SK-N-SH treated with all-trans-retinoic acid at 6 μM for 48 hours (cell line): ENCODE data around the gene KRTAP20-1.

Experiments used
- ATAC-seq: fragments of 200-7000 bp; cut with Tn5 transposase; 3 replicates; pipeline ENCODE4 v1.9.1; 2020; ENCODE audit warnings: mild to moderate bottlenecking, moderate library complexity
- ARNTL ChIP-seq: fragments of 450-650 bp; formaldehyde crosslinking; IDR thresholded peaks from 2 replicates; pipeline ENCODE4 v1.5.0; 2020; ENCODE audit warnings: low read depth, mild to moderate bottlenecking, moderate library complexity, borderline replicate concordance
- BACH2 ChIP-seq: fragments of 250-450 bp; sonication (Bioruptor Pico); IDR thresholded peaks from 2 replicates; pipeline ENCODE4 v1.9.0; 2021; ENCODE audit warnings: mild to moderate bottlenecking, borderline replicate concordance
- CREB5 ChIP-seq: fragments of 250-450 bp; sonication (Bioruptor Pico); IDR thresholded peaks from 2 replicates; pipeline ENCODE4 v1.5.1; 2020; ENCODE audit warnings: low read depth, mild to moderate bottlenecking, moderate library complexity
- CSDC2 ChIP-seq: fragments of 250-450 bp; sonication (Bioruptor Pico); IDR thresholded peaks from 2 replicates; pipeline ENCODE4 v1.5.0; 2020; ENCODE audit warnings: mild to moderate bottlenecking, moderate library complexity
- CSRNP3 ChIP-seq: fragments of 250-450 bp; sonication (Bioruptor Pico); IDR thresholded peaks from 2 replicates; pipeline ENCODE4 v1.5.1; 2021; ENCODE audit warnings: mild to moderate bottlenecking, moderate library complexity
- ESRRG ChIP-seq: fragments of 250-450 bp; sonication (Bioruptor Pico); IDR thresholded peaks from 2 replicates; pipeline ENCODE4 v1.6.1; 2021; ENCODE audit warnings: mild to moderate bottlenecking
- GLIS3 ChIP-seq: fragments of 250-450 bp; sonication (Bioruptor Pico); IDR thresholded peaks from 2 replicates; pipeline ENCODE4 v1.5.0; 2020; ENCODE audit warnings: mild to moderate bottlenecking, moderate library complexity
- ISL1 ChIP-seq: fragments of 250-450 bp; sonication (Bioruptor Pico); IDR thresholded peaks from 2 replicates; pipeline ENCODE4 v2.1.2; 2022; ENCODE audit warnings: mild to moderate bottlenecking, moderate library complexity
- OSR1 ChIP-seq: fragments of 250-450 bp; sonication (Bioruptor Pico); IDR thresholded peaks from 2 replicates; pipeline ENCODE4 v1.8.0; 2022; ENCODE audit warnings: moderate library complexity, mild to moderate bottlenecking, inconsistent platforms
- PATZ1 ChIP-seq: fragments of 250-450 bp; sonication (Bioruptor Pico); IDR thresholded peaks from 2 replicates; pipeline ENCODE4 v1.8.0; 2020; ENCODE audit warnings: mild to moderate bottlenecking, moderate library complexity, borderline replicate concordance
- PPARA ChIP-seq: fragments of 250-450 bp; sonication (Bioruptor Pico); IDR thresholded peaks from 2 replicates; pipeline ENCODE4 v1.5.0; 2020; ENCODE audit warnings: mild to moderate bottlenecking, borderline replicate concordance
- RARB ChIP-seq: fragments of 250-450 bp; sonication (Bioruptor Pico); IDR thresholded peaks from 2 replicates; pipeline ENCODE4 v1.8.0; 2021; ENCODE audit warnings: mild to moderate bottlenecking, moderate library complexity
- SNAI2 ChIP-seq: fragments of 250-450 bp; sonication (Bioruptor Pico); IDR thresholded peaks from 2 replicates; pipeline ENCODE4 v1.5.0; 2020; ENCODE audit warnings: mild to moderate bottlenecking, moderate library complexity
- TOX ChIP-seq: fragments of 250-450 bp; sonication (Bioruptor Pico); IDR thresholded peaks from 2 replicates; pipeline ENCODE4 v1.8.0; 2021; ENCODE audit warnings: mild to moderate bottlenecking, moderate library complexity, borderline replicate concordance
- ZC3H10 ChIP-seq: fragments of 250-450 bp; sonication (Bioruptor Pico); IDR thresholded peaks from 2 replicates; pipeline ENCODE4 v1.5.1; 2021; ENCODE audit warnings: mild to moderate bottlenecking, moderate library complexity
- ZFP3 ChIP-seq: fragments of 250-450 bp; sonication (Bioruptor Pico); IDR thresholded peaks from 2 replicates; pipeline ENCODE4 v1.5.0; 2020; ENCODE audit warnings: mild to moderate bottlenecking, moderate library complexity
- ZFP30 ChIP-seq: fragments of 450-650 bp; formaldehyde crosslinking; IDR thresholded peaks from 2 replicates; pipeline ENCODE4 v1.5.0; 2022; ENCODE audit warnings: mild to moderate bottlenecking, moderate library complexity
- ZNF565 ChIP-seq: fragments of 450-650 bp; formaldehyde crosslinking; conservative IDR thresholded peaks from 2 replicates; pipeline ENCODE4 v1.5.0; 2020; ENCODE audit warnings: low read depth, mild to moderate bottlenecking, moderate library complexity
- ZNF70 ChIP-seq: fragments of 450-650 bp; formaldehyde crosslinking; IDR thresholded peaks from 2 replicates; pipeline ENCODE4 v1.5.0; 2020; ENCODE audit warnings: mild to moderate bottlenecking, moderate library complexity
- ZNF8 ChIP-seq: fragments of 450-650 bp; formaldehyde crosslinking; IDR thresholded peaks from 2 replicates; pipeline ENCODE4 v1.5.0; 2020; ENCODE audit warnings: mild to moderate bottlenecking, moderate library complexity
- TF ChIP-seq, protein P1 (sequence below): fragments of 250-450 bp; sonication (Bioruptor Pico); IDR thresholded peaks from 2 replicates; pipeline ENCODE4 v1.8.0; 2021; ENCODE audit warnings: low read depth, mild to moderate bottlenecking, moderate library complexity, borderline replicate concordance
- TF ChIP-seq, protein P2 (sequence below): fragments of 250-450 bp; sonication (Bioruptor Pico); IDR thresholded peaks from 2 replicates; pipeline ENCODE4 v1.5.0; 2020; ENCODE audit warnings: mild to moderate bottlenecking, moderate library complexity

The KRTAP20-1 gene, protein sequence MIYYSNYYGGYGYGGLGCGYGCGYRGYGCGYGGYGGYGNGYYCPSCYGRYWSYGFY

GRCh38 chr21:30616125-30616524 lies at the start of gene KRTAP20-1:
Gene KRTAP20-1, plus strand, starts transcription at chr21:30616425. Its CDS starts 30 bp downstream, at chr21:30616455.
- ATAC-seq, result no peak
- TF ChIP-seq ZNF8 (CRISPR knock-in tag) (no peak), CSDC2 (CRISPR knock-in tag) (no peak), PATZ1 (CRISPR knock-in tag) (no peak), ESRRG (CRISPR knock-in tag) (no peak)
- TF ChIP-seq, all 23 proteins: peak for 0

DNA sequence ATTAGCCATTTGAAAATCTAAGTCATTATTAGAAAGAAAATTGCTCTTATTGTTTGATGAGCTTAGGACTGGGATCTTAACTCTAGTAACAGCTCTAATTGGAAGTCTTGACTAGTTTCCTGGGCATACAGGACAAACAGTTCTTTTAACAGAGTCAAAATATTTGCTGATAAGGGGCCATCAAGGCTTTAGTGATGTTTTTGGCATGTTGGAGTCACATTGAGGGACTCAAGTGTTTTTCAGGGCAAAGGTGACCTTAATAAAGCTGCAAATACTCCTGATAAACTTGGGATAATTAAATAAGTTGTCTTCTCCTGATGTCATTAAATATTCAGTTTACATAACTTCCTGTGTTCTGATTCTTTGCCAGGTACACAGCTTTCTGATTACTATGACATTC lies 48.6 kb upstream of the KRTAP20-1 start:
- no peak for ATAC-seq
- TF ChIP-seq OSR1, result no peak
- TF ChIP-seq TOX (CRISPR knock-in tag), result no peak
- no peak for TF ChIP-seq ZNF565 (CRISPR knock-in tag)
- TF ChIP-seq SNAI2 (CRISPR knock-in tag), result no peak
- TF ChIP-seq, protein P1, sequence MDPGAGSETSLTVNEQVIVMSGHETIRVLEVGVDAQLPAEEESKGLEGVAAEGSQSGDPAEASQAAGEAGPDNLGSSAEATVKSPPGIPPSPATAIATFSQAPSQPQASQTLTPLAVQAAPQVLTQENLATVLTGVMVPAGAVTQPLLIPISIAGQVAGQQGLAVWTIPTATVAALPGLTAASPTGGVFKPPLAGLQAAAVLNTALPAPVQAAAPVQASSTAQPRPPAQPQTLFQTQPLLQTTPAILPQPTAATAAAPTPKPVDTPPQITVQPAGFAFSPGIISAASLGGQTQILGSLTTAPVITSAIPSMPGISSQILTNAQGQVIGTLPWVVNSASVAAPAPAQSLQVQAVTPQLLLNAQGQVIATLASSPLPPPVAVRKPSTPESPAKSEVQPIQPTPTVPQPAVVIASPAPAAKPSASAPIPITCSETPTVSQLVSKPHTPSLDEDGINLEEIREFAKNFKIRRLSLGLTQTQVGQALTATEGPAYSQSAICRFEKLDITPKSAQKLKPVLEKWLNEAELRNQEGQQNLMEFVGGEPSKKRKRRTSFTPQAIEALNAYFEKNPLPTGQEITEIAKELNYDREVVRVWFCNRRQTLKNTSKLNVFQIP (CRISPR knock-in tag), result no peak
- no peak for TF ChIP-seq ZNF70 (CRISPR knock-in tag)
- TF ChIP-seq ZFP3 (CRISPR knock-in tag), result no peak
- no peak for TF ChIP-seq ESRRG (CRISPR knock-in tag)
- TF ChIP-seq ZNF8 (CRISPR knock-in tag), result no peak
- no peak for TF ChIP-seq RARB
- TF ChIP-seq ZFP30 (CRISPR knock-in tag), result no peak
- TF ChIP-seq CSRNP3 (CRISPR knock-in tag), result no peak
- no peak for TF ChIP-seq ZC3H10 (CRISPR knock-in tag)
- no peak for TF ChIP-seq PPARA
- TF ChIP-seq BACH2 (CRISPR knock-in tag), result no peak
- TF ChIP-seq, all 23 proteins: peak for 0

DNA sequence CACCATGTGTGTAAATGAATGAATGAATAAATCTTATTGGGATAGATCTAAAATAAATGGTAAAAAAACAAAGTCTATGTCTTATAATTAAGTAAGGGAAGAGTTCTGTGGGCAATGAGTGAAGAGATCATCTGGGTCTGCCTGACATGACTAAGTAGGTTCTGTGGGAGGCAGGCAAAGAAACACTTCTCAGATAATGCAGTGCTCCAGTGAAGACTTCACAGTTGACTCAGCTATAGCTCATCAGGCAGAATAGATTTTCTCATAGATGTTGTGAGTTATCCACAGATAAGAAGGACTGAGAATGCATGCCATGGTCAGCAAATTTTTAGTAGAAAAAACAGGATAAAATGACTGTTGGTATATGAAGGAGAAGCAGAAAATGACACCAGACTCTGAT lies 38.5 kb upstream of the KRTAP20-1 start:
- no peak for ATAC-seq

DNA sequence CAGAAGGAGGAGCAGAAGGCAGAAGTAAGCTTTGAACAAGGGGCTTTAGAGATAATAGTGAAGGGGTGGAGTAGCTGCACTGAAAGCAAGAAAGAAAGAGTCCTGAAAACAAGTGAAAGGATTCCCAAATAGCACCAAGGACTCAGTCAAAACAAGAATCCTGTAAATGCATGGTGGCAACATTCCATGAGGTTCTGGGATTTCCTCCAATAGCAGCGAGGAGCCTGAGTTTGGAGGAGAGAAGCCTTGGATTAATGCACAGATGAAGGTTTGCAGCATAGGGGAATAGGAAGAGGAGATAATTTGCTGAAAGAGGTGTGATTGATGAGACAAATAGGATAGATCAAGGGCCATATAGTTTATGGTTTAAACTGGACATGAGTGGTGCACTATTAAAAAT lies 36.9 kb upstream of the KRTAP20-1 start:
- ATAC-seq, result no peak
- no peak for TF ChIP-seq ZC3H10 (CRISPR knock-in tag)
- TF ChIP-seq CSRNP3 (CRISPR knock-in tag), result no peak
- no peak for TF ChIP-seq ARNTL (CRISPR knock-in tag)
- no peak for TF ChIP-seq CSDC2 (CRISPR knock-in tag)
- TF ChIP-seq, protein P2, sequence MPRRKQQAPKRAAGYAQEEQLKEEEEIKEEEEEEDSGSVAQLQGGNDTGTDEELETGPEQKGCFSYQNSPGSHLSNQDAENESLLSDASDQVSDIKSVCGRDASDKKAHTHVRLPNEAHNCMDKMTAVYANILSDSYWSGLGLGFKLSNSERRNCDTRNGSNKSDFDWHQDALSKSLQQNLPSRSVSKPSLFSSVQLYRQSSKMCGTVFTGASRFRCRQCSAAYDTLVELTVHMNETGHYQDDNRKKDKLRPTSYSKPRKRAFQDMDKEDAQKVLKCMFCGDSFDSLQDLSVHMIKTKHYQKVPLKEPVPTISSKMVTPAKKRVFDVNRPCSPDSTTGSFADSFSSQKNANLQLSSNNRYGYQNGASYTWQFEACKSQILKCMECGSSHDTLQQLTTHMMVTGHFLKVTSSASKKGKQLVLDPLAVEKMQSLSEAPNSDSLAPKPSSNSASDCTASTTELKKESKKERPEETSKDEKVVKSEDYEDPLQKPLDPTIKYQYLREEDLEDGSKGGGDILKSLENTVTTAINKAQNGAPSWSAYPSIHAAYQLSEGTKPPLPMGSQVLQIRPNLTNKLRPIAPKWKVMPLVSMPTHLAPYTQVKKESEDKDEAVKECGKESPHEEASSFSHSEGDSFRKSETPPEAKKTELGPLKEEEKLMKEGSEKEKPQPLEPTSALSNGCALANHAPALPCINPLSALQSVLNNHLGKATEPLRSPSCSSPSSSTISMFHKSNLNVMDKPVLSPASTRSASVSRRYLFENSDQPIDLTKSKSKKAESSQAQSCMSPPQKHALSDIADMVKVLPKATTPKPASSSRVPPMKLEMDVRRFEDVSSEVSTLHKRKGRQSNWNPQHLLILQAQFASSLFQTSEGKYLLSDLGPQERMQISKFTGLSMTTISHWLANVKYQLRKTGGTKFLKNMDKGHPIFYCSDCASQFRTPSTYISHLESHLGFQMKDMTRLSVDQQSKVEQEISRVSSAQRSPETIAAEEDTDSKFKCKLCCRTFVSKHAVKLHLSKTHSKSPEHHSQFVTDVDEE (CRISPR knock-in tag), result no peak
- TF ChIP-seq ISL1, result no peak
- no peak for TF ChIP-seq ZNF8 (CRISPR knock-in tag)
- TF ChIP-seq GLIS3, result no peak
- no peak for TF ChIP-seq CREB5 (CRISPR knock-in tag)

More for the DNA sequence above, 38.5 kb upstream of the KRTAP20-1 start:
- no peak for TF ChIP-seq CSDC2 (CRISPR knock-in tag)
- no peak for TF ChIP-seq OSR1
- no peak for TF ChIP-seq PPARA
- TF ChIP-seq BACH2 (CRISPR knock-in tag), result no peak
- no peak for TF ChIP-seq ZNF70 (CRISPR knock-in tag)
- TF ChIP-seq, protein P1 (CRISPR knock-in tag), result no peak
- no peak for TF ChIP-seq ISL1
- no peak for TF ChIP-seq ZNF565 (CRISPR knock-in tag)
